ENCODE measurements around the gene GREB1. TPM values are rescaled to one million over a fixed set of nuclear protein-coding genes. Genes with fewer than 3 reads are reported as not detected.

GREB1 gene
- total and polyA plus RNA-seq, 2 of the 13 experiments (the other 11 are each of a cell fraction or from before 2014, with no cell fraction given): 31.3 to 61.2 TPM

DNA sequence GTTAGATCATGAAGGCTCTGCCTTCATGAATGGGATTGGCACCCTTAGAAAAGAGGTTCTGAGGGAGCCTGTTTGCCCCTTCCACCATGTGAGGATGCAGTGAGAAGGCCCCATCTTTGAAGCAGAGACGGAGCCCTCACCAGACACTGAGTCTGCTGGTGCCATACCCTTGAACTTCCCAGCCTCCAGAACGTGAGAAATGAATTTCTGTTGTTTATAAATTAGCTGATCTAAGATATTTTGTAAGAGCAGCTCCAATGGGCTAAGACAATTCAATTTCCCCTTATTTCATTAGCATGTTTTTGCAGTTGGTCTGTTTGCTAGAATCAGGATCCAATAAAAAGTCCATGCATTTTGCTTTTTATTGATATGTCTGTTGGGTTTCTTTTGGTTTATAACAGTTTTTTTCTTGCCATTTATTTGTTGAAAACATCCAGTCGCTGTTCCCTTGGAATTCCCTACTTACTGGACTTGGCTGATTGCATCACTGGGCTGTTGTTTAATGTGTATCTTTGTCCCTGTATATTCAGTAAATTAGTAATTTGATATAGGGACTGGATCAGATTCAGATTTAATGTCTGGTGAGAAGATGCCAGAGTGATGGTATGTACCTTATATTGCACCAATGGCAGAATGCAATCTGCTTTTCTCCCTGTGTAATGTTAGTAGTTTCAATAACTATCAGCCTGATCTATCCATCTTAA is 24.0 kb upstream of the GREB1 start:
- peak in 1 of 2 experiments; percentile 67; a peak in 2 of 4 replicates for TF ChIP-seq MAFK (conservative IDR thresholded peaks at IDR 0.05 in 1 of 2, IDR thresholded peaks at IDR 0.05 in 1 of 2; ENCODE audit: low read length in 2 of 2)
- no peak for TF ChIP-seq HOXA3 (CRISPR knock-in tag; IDR thresholded peaks at IDR 0.05)
- TF ChIP-seq ZNF564 (CRISPR knock-in tag; IDR thresholded peaks at IDR 0.05): peak; percentile 60; the same call in 1 of the 2 replicates
- TF ChIP-seq CEBPG (CRISPR knock-in tag; IDR thresholded peaks at IDR 0.05): peak; percentile 67
- 0 out of 4 replicates have a peak, but pooled peaks of 1 of the 2 experiments have one; percentile 42 for TF ChIP-seq ATF4 (CRISPR knock-in tag; IDR thresholded peaks at IDR 0.05)
- peak; percentile 45; the same call in 1 of the 2 replicates for TF ChIP-seq CEBPB (IDR thresholded peaks at IDR 0.05; ENCODE audit: borderline replicate concordance, low read depth, low read length)
- ATAC-seq (no peak), FAIRE-seq (no peak), DNase-seq (ENCODE audit: low spot score) (no peak)
- Histone ChIP-seq H3K9ac (ENCODE audit: insufficient read depth, low read depth, low read length) (no peak overlapping the region), H3K27ac (ENCODE audit: extremely low read length, insufficient read depth, low read length) (no peak overlapping the region), H3K4me1 (ENCODE audit: insufficient read depth, low read length) (peaks cover 98% of the 10 kb centered on the region), H3K36me3 (replicated peaks in 1 of 2; ENCODE audit: control insufficient read depth in 1 of 2, insufficient read depth in 2 of 2, low read length in 2 of 2) (peaks cover 0 to 2% of the 10 kb centered on the region in 2 experiments; a peak in 2 of 5 replicates), H3K9me3 (ENCODE audit: low read length) (no peaks in the 10 kb centered on the region), H3K4me2 (ENCODE audit: low read depth, low read length) (no peak overlapping the region), H3K4me3 (replicated peaks in 1 of 3; ENCODE audit: insufficient read depth in 1 of 3, low read depth in 2 of 3, low read length in 3 of 3) (no peak overlapping the region), H3K27me3 (ENCODE audit: control insufficient read depth in 1 of 2, insufficient read depth in 2 of 2, low read length in 2 of 2) (no peaks in the 10 kb centered on the region), H2AFZ (ENCODE audit: low read length) (no peak overlapping the region), H3K79me2 (ENCODE audit: insufficient read depth, low read length) (peaks cover 85% of the 10 kb centered on the region), H4K20me1 (ENCODE audit: insufficient read depth, low read length) (no peaks in the 10 kb centered on the region)
- ChIA-PET POLR2A (interaction anchor here (1.6 kb wide), 1 partner anchor 11 kb away, joined by 4 read pairs; no protein-coding TSS in a partner anchor), CTCF (ENCODE audit: low intra/inter-chr PET ratio, low total read pairs) (no interaction called here)
- BruUV-seq (replicated peaks): no TSS peak
- intact Hi-C loops (cut with micrococcal nuclease; ENCODE audit: unreplicated experiment): no loop called here
- WGBS (ENCODE audit: low lambda C conversion rate): 91% methylated on average over 3 of the region's 3 CpGs
- in situ Hi-C loops (cut with HindIII; ENCODE audit: extremely low pct_ligation_motif_present, low pct_unique_long_range_greater_than_20kb): no loop called here

DNA sequence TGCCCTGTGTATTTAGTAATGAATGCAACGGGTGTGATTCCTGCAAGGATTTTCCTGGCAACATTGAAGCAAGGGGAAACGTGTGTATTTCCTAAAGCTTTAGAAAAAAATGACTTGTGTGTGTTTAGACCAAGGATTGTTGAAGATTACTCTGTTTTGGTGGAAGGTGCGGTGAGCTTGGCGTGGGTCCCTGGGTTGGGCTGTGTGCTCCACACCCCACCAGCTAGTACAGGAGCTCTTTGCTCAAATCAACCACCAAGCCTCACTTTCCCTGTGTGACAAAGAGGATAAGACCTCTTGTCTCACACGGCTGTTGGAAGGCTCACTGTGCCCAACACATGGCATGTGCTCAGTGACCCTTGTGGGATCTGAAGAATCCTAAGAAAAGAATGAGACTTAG is 21.4 kb upstream of the GREB1 start:
- Histone ChIP-seq H3K9ac (ENCODE audit: insufficient read depth, low read depth, low read length) (no peak overlapping the region), H3K36me3 (replicated peaks in 1 of 2; ENCODE audit: control insufficient read depth in 1 of 2, insufficient read depth in 2 of 2, low read length in 2 of 2) (peaks cover 4 to 5% of the 10 kb centered on the region in 2 experiments; a peak in 4 of 5 replicates), H3K9me3 (ENCODE audit: low read length) (no peaks in the 10 kb centered on the region), H3K4me1 (ENCODE audit: insufficient read depth, low read length) (peaks cover 98% of the 10 kb centered on the region), H3K4me2 (ENCODE audit: low read depth, low read length) (no peak overlapping the region), H2AFZ (ENCODE audit: low read length) (no peak overlapping the region), H3K4me3 (replicated peaks in 1 of 3; ENCODE audit: insufficient read depth in 1 of 3, low read depth in 2 of 3, low read length in 3 of 3) (no peak overlapping the region), H3K27ac (ENCODE audit: extremely low read length, insufficient read depth, low read length) (peak overlapping the region; percentile 18), H3K79me2 (ENCODE audit: insufficient read depth, low read length) (peaks cover 96% of the 10 kb centered on the region), H4K20me1 (ENCODE audit: insufficient read depth, low read length) (no peaks in the 10 kb centered on the region), H3K27me3 (ENCODE audit: control insufficient read depth in 1 of 2, insufficient read depth in 2 of 2, low read length in 2 of 2) (no peaks in the 10 kb centered on the region)
- intact Hi-C loops (cut with micrococcal nuclease; ENCODE audit: unreplicated experiment): no loop called here
- DNase-seq (ENCODE audit: low spot score): no peak
- ATAC-seq: no peak
- POLR2A ChIA-PET: interaction anchor here (2.6 kb wide), 1 partner anchor 13 kb away, joined by 16 read pairs; no protein-coding TSS in a partner anchor
- 84% methylated on average over 5 of the region's 5 CpGs for WGBS (ENCODE audit: low lambda C conversion rate)
- in situ Hi-C loops (cut with HindIII; ENCODE audit: extremely low pct_ligation_motif_present, low pct_unique_long_range_greater_than_20kb): no loop called here
- no TSS peak for BruUV-seq (replicated peaks)
- FAIRE-seq: no peak
- CTCF ChIA-PET (ENCODE audit: low intra/inter-chr PET ratio, low total read pairs): no interaction called here
- TF ChIP-seq ZNF574 (CRISPR knock-in tag; IDR thresholded peaks at IDR 0.05) (no peak), U2AF2 (IDR thresholded peaks at IDR 0.05; ENCODE audit: low read depth, low read length) (no peak), ZBTB44 (CRISPR knock-in tag; IDR thresholded peaks at IDR 0.05) (no peak), ZNF510 (CRISPR knock-in tag; IDR thresholded peaks at IDR 0.05; ENCODE audit: low read depth) (no peak), PCBP1 (IDR thresholded peaks at IDR 0.05; ENCODE audit: borderline replicate concordance, low read depth, low read length) (no peak), KDM6A (CRISPR knock-in tag; IDR thresholded peaks at IDR 0.05; ENCODE audit: low read depth) (no peak), ZNF205 (CRISPR knock-in tag; IDR thresholded peaks at IDR 0.05) (peak; percentile 54; the same call in 1 of the 2 replicates)

All from HepG2 (cell line).